NT2/D1 (cell line): Measurements from ENCODE around the gene GIT2.
A peak's percentile ranks its signal among the peaks of the same experiment; 100 is the strongest.

Experiments used
- DNase-seq: peaks from one replicate; pipeline ENCODE4 v3.0.0-alpha.2; 2011; ENCODE audit warnings: low read depth, low spot score
- H3K27me3 ChIP-seq: 2 replicates; pipeline ENCODE4 v1.6.0; 2011; ENCODE audit warnings: mild to moderate bottlenecking; ENCODE audit not compliant: insufficient read length, insufficient read depth
- H3K36me3 ChIP-seq: 2 replicates; pipeline ENCODE4 v1.6.1; 2011; ENCODE audit warnings: mild to moderate bottlenecking, low read length, mixed read lengths; ENCODE audit not compliant: insufficient read depth, insufficient read length
- H3K4me1 ChIP-seq: 2 replicates; pipeline ENCODE4 v1.5.1; 2011; ENCODE audit not compliant: insufficient read depth, insufficient read length
- H3K4me3 ChIP-seq: 2 replicates; pipeline ENCODE4 v1.5.1; 2011; ENCODE audit warnings: low read depth; ENCODE audit not compliant: insufficient read length
- H3K9ac ChIP-seq: 2 replicates; pipeline ENCODE4 v1.6.0; 2011; ENCODE audit warnings: low read depth; ENCODE audit not compliant: insufficient read length
- H3K9me3 ChIP-seq: 2 replicates; pipeline ENCODE4 v1.5.1; 2011; ENCODE audit warnings: mild to moderate bottlenecking, low read length; ENCODE audit not compliant: insufficient read depth
- SUZ12 ChIP-seq: IDR thresholded peaks from 2 replicates; pipeline ENCODE4 v1.6.1; 2011; ENCODE audit not compliant: insufficient read length, insufficient read depth; ENCODE audit errors: extremely low read depth
- YY1 ChIP-seq: IDR thresholded peaks from 2 replicates; pipeline ENCODE4 v1.6.1; 2011; ENCODE audit not compliant: insufficient read length, insufficient read depth
- ZNF274 ChIP-seq: IDR thresholded peaks from 2 replicates; pipeline ENCODE4 v1.6.1; 2011; ENCODE audit warnings: mild to moderate bottlenecking, low read depth, low read length

The GIT2 gene

GRCh38 chr12:109951751-109952150 is 44.4 kb downstream of the GIT2 start:
- no peak for DNase-seq
- peaks cover 56% of the 10 kb centered on the region for H3K36me3 ChIP-seq
- H3K27me3 ChIP-seq = no peaks in the 10 kb centered on the region
- no peak for TF ChIP-seq SUZ12
- TF ChIP-seq ZNF274 = no peak
- TF ChIP-seq YY1 = no peak
- no peak overlapping the region for H3K9ac ChIP-seq
- H3K4me1 ChIP-seq = peaks cover 7% of the 10 kb centered on the region
- no peaks in the 10 kb centered on the region for H3K9me3 ChIP-seq
- no peak overlapping the region for H3K4me3 ChIP-seq

GRCh38 chr12:109951136-109951535 is 45.0 kb downstream of the GIT2 start:
- Histone ChIP-seq H3K4me3 (no peak overlapping the region), H3K27me3 (no peaks in the 10 kb centered on the region), H3K9me3 (no peaks in the 10 kb centered on the region), H3K9ac (no peak overlapping the region), H3K4me1 (peaks cover 7% of the 10 kb centered on the region), H3K36me3 (peaks cover 55% of the 10 kb centered on the region)
- DNase-seq = no peak
- no peak for TF ChIP-seq SUZ12
- TF ChIP-seq ZNF274 = no peak
- no peak for TF ChIP-seq YY1

DNA sequence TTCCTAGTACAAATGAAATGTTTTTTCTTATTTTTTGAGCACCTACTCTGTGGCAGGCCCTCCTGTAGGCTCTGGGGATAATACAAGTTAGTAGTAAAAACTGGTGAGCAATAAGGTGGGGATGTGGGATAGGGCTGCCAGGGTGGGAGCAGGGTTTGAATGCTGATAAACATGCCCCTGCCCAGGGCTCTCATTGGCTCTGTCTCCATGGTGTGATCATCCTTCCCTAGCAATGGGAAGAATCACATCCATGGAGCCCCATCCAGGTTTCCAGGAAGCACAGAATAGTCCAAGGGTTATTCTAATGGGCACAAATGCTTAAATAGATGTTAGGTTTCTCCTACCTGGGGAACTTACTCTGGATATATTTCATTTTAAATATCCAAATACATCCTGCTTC is 45.5 kb downstream of the GIT2 start:
- Histone ChIP-seq H3K9me3 (no peaks in the 10 kb centered on the region), H3K9ac (no peak overlapping the region), H3K4me1 (peaks cover 7% of the 10 kb centered on the region), H3K4me3 (no peak overlapping the region), H3K36me3 (peaks cover 53% of the 10 kb centered on the region), H3K27me3 (no peaks in the 10 kb centered on the region)
- no peak for TF ChIP-seq YY1
- DNase-seq = no peak

- Histone ChIP-seq H3K9ac (no peak overlapping the region), H3K4me1 (peaks cover 10% of the 10 kb centered on the region), H3K9me3 (no peaks in the 10 kb centered on the region), H3K36me3 (peaks cover 56% of the 10 kb centered on the region), H3K27me3 (no peaks in the 10 kb centered on the region), H3K4me3 (no peak overlapping the region)
- no peak for TF ChIP-seq SUZ12
- no peak for TF ChIP-seq ZNF274
- TF ChIP-seq YY1 = no peak
- no peak for DNase-seq
Observed at GRCh38 chr12:109949089-109949488, 47.1 kb downstream of the GIT2 start.

DNA sequence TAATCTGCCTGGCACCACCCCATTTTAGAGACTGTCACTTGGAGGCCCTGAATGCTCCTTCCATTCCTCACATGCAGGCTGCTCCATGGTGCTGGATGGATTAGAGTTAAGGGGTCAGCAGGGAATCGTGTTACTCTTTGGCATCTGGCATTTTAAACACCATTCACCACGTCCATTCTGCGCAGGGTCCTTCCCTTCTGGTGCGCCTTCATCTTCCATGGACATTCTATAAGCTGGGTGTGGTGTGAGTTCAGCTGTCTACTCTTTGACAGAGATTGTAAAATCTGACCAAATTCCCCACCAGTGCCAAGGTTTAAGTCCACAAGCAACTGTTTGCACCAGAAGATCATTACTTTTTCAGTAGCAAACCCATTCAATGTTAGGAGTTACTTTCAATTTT is 47.8 kb downstream of the GIT2 start:
- H3K4me3 ChIP-seq = no peak overlapping the region
- TF ChIP-seq YY1 (no peak), SUZ12 (no peak)
- H3K4me1 ChIP-seq = peaks cover 10% of the 10 kb centered on the region
- no peaks in the 10 kb centered on the region for H3K9me3 ChIP-seq
- no peak for DNase-seq
- H3K36me3 ChIP-seq = peaks cover 53% of the 10 kb centered on the region
- no peaks in the 10 kb centered on the region for H3K27me3 ChIP-seq
- no peak overlapping the region for H3K9ac ChIP-seq

DNA sequence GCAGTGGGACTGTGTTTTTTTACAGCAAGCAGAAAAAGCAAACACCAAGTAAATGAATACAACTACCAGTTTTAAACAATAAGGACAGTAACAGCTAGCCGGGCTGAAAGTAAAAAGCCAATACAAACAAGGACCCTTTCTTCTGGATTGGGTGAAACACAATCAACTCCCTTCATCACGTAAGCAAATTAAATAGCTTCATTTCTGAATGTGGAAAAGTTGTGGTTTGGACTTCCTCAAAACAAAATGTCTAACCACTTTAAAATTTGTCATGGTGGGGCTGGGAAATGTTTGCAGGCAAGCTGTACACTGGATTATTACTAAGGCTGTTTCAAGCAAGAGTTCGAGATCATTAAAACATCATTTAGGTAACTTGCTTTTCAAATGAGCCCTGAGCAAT is 48.6 kb downstream of the GIT2 start:
- H3K9me3 ChIP-seq = no peaks in the 10 kb centered on the region
- no peak overlapping the region for H3K9ac ChIP-seq
- no peak for TF ChIP-seq ZNF274
- no peak for TF ChIP-seq YY1
- TF ChIP-seq SUZ12 = no peak
- peaks cover 44% of the 10 kb centered on the region for H3K36me3 ChIP-seq
- no peak for DNase-seq
- no peaks in the 10 kb centered on the region for H3K27me3 ChIP-seq
- peaks cover 10% of the 10 kb centered on the region for H3K4me1 ChIP-seq
- no peak overlapping the region for H3K4me3 ChIP-seq

DNA sequence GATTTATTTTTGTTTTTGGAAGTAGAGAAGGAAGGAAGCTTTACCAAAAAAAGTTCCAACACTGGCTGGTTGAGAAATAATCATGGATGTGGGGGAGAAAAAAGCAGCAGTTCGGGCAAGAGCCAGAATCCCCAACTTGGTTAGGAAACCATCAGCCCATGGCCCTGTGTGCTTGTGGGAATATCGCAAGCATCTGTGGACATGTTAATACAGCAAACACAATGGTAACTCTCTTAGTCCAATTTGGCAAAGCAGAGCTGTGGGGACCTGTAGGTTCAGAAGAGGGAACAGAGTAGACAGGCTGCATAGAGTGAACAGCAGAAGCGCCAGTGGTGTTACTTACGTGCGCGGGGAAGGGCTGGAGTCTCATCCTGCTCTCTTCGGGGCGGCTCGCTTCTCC is 49.3 kb downstream of the GIT2 start:
- H3K4me1 ChIP-seq = peaks cover 4% of the 10 kb centered on the region
- TF ChIP-seq ZNF274 = no peak

DNA sequence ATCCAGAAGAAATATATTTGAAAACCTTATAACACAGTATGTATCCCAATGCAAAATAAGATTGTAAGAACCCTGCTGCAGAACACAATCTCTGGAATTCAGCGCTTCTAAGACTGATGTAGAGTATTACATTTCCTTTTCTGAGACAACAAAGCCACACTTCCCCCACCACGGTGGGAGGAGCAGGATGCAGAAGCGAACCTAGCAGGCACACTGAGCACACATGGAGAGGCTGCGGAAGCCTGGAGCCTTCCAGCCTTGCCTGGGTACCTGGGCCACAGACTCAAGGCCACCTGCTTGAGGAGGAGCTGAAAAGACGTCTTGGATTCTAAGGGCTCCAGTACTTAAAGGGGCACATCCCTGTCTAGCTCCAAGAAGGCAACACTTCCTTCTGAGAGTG is 49.7 kb downstream of the GIT2 start:
- Histone ChIP-seq H3K36me3 (peaks cover 34% of the 10 kb centered on the region), H3K9ac (no peak overlapping the region), H3K27me3 (no peaks in the 10 kb centered on the region), H3K9me3 (no peaks in the 10 kb centered on the region), H3K4me3 (no peak overlapping the region), H3K4me1 (peaks cover 2% of the 10 kb centered on the region)
- TF ChIP-seq SUZ12 (no peak), YY1 (no peak), ZNF274 (no peak)
- peak; percentile 52 for DNase-seq

More for the DNA sequence above, 49.3 kb downstream of the GIT2 start:
- Histone ChIP-seq H3K4me3 (no peak overlapping the region), H3K9ac (no peak overlapping the region), H3K9me3 (no peaks in the 10 kb centered on the region), H3K27me3 (no peaks in the 10 kb centered on the region), H3K36me3 (peaks cover 38% of the 10 kb centered on the region)
- no peak for DNase-seq
